SK-N-MC (cell line): ENCODE results near the gene SPATA13.

Experiments used
- EZH2 ChIP-seq: fragments of 200-600 bp; sonication (generic); IDR thresholded peaks from one replicate; pipeline ENCODE4 v1.6.1; 2017; ENCODE audit warnings: antibody characterized with exemption
- POLR2AphosphoS5 ChIP-seq: IDR thresholded peaks from 2 replicates; pipeline ENCODE4 v1.6.1; 2012; ENCODE audit warnings: mild to moderate bottlenecking, low read depth, low read length, borderline replicate concordance

DNA sequence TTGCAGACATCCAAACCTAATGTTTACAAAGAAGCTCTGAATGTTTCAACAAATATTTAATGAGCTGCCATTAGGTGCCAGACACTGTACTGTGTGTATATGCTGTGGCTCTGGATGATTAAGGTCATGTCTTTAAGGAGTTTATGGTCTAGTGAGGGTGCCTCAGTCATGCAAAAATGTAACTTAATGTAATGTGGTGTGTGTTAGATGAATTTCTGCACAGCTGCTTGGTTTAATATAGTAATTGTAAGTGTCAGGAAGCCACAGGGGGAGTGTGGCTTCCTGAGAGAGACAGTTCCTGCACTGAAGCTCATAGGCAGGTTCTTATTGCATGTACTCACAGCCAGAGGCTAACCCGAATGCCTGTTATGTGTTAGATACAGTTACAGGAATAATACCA lies 43.3 kb downstream of the SPATA13 start:
- TF ChIP-seq POLR2AphosphoS5 (no peak; the same call in 1 of the 2 replicates), EZH2 (no peak)
